ENCODE results near the gene CLCN6. TPM values are rescaled to one million over a fixed set of nuclear protein-coding genes. Genes with fewer than 3 reads are reported as not detected.

CLCN6 gene
- total RNA-seq, 1 experiment from 2014 or later = 6.1 TPM

DNA sequence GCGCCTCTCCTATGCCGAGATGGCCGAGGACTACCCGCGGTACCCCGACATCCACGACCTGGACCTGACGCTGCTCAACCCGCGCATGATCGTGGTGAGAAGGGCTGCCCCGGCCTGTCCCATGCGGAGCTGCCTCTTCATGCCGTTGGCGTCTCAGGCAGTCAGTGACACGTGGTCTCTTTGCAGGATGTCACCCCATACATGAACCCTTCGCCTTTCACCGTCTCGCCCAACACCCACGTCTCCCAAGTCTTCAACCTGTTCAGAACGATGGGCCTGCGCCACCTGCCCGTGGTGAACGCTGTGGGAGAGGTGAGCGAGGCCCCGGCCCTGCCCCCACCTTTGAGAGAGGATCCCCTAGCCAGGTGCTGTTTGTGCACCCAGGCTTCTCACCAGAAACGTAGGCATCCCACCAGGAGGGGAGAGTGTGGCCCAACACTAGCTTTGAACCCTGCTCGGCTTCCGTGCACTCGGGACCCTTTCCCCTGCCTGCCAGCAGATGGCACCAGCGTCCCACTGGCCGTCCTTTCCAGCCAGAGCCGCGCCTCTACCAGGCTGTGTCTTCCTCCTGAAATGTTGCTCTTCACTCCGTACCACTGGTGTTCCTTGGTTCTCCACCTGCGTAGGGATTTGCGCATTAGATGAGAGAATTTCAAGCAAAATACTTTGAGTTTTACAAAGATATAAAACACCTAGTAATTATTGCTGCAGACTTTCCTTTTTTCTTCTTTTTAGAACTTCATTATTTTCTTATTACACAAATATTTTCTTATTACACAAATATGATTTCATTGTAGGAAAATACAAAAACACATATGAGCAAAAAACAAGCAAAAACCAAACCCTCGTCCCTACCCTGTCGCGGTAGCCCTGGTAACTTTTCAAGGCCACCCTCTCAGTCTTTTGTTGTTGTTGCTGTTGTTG, 32.6 kb downstream of the CLCN6 start:
- Histone ChIP-seq H3K27ac (ENCODE audit: low read length) (no peak overlapping the region), H3K4me3 (ENCODE audit: low read length) (no peak overlapping the region), H3K9me2 (replicated peaks; ENCODE audit: low read length) (no peaks in the 10 kb centered on the region), H3K9me3 (ENCODE audit: low read length) (no peaks in the 10 kb centered on the region), H3K79me2 (ENCODE audit: low read length) (no peaks in the 10 kb centered on the region), H3F3A (ENCODE audit: low read length, unreplicated experiment) (no peaks in the 10 kb centered on the region), H3K4me1 (ENCODE audit: insufficient read depth, low read length) (no peaks in the 10 kb centered on the region), H3K27me3 (ENCODE audit: low read length) (no peaks in the 10 kb centered on the region), H3K9ac (ENCODE audit: low read length) (no peak overlapping the region), H3K4me2 (ENCODE audit: low read length) (no peak overlapping the region), H2AFZ (ENCODE audit: low read length) (no peak overlapping the region), H3K36me3 (ENCODE audit: low read depth, low read length) (peaks cover 10% of the 10 kb centered on the region), H4K20me1 (ENCODE audit: low read length) (no peaks in the 10 kb centered on the region)
- TF ChIP-seq EZH2 (IDR thresholded peaks at IDR 0.05; ENCODE audit: low read length, unreplicated experiment) = no peak
- TF ChIP-seq, protein P1, sequence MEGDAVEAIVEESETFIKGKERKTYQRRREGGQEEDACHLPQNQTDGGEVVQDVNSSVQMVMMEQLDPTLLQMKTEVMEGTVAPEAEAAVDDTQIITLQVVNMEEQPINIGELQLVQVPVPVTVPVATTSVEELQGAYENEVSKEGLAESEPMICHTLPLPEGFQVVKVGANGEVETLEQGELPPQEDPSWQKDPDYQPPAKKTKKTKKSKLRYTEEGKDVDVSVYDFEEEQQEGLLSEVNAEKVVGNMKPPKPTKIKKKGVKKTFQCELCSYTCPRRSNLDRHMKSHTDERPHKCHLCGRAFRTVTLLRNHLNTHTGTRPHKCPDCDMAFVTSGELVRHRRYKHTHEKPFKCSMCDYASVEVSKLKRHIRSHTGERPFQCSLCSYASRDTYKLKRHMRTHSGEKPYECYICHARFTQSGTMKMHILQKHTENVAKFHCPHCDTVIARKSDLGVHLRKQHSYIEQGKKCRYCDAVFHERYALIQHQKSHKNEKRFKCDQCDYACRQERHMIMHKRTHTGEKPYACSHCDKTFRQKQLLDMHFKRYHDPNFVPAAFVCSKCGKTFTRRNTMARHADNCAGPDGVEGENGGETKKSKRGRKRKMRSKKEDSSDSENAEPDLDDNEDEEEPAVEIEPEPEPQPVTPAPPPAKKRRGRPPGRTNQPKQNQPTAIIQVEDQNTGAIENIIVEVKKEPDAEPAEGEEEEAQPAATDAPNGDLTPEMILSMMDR (conservative IDR thresholded peaks at IDR 0.05; ENCODE audit: low read depth, low read length) = peak; percentile 95
- CTCF ChIA-PET = interaction anchor here (0.5 to 1.1 kb wide), 7 partner anchors 14 to 188 kb away, joined by 3 to 7 read pairs (median 5); no protein-coding TSS in a partner anchor
- ATAC-seq (peak; percentile 95), DNase-seq (peak; percentile 64)
- POLR2A ChIA-PET (ENCODE audit: unreplicated experiment) = no interaction called here
- BruUV-seq (replicated peaks) = no TSS peak
- intact Hi-C loops (cut with micrococcal nuclease) = loop anchor here (1.0 kb wide), 1 partner anchor 56 kb away; no protein-coding TSS in a partner anchor

DNA sequence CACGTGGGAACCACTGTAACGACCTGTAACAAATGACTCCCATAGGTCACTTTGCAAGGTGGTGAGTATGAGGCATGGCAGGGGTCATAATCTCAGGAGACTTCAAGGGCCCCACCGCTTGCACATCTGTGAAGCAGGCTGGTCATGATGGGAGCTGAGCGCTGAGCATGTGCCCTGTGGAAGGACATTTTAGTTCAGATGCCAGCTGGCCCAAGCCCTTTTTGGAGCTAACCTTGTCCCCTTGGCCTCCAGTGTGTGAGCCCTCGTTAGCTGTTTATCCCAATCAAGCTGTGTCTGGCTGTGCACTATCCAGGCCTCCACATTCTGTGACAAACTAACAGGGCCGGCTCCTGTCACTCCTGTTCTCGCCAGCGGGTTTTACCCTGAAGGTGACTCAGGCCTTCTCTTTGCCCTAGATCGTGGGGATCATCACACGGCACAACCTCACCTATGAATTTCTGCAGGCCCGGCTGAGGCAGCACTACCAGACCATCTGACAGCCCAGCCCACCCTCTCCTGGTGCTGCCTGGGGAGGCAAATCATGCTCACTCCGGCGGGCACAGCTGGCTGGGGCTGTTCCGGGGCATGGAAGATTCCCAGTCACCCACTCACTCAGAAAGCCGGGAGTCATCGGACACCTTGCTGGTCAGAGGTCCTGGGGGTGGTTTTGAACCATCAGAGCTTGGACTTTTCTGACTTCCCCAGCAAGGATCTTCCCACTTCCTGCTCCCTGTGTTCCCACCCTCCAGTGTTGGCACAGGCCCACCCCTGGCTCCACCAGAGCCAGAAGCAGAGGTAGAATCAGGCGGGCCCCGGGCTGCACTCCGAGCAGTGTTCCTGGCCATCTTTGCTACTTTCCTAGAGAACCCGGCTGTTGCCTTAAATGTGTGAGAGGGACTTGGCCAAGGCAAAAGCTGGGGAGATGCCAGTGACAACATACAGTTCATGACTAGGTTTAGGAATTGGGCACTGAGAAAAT, 34.0 kb downstream of the CLCN6 start:
- Histone ChIP-seq H3K27ac (ENCODE audit: low read length) (no peak overlapping the region), H3K27me3 (ENCODE audit: low read length) (no peaks in the 10 kb centered on the region), H4K20me1 (ENCODE audit: low read length) (no peaks in the 10 kb centered on the region), H3K36me3 (ENCODE audit: low read depth, low read length) (peaks cover 7% of the 10 kb centered on the region), H3K9ac (ENCODE audit: low read length) (no peak overlapping the region), H3F3A (ENCODE audit: low read length, unreplicated experiment) (no peaks in the 10 kb centered on the region), H3K4me1 (ENCODE audit: insufficient read depth, low read length) (no peaks in the 10 kb centered on the region), H2AFZ (ENCODE audit: low read length) (no peak overlapping the region), H3K79me2 (ENCODE audit: low read length) (no peaks in the 10 kb centered on the region), H3K9me3 (ENCODE audit: low read length) (no peaks in the 10 kb centered on the region), H3K4me2 (ENCODE audit: low read length) (no peak overlapping the region), H3K9me2 (replicated peaks; ENCODE audit: low read length) (no peaks in the 10 kb centered on the region), H3K4me3 (ENCODE audit: low read length) (no peak overlapping the region)
- ChIA-PET POLR2A (ENCODE audit: unreplicated experiment) (no interaction called here), CTCF (interaction anchor here (0.6 kb wide), 1 partner anchor 51 kb away, joined by 3 read pairs; no protein-coding TSS in a partner anchor)
- DNase-seq (no peak), ATAC-seq (no peak)
- no TSS peak for BruUV-seq (replicated peaks)
- TF ChIP-seq, protein P1 (conservative IDR thresholded peaks at IDR 0.05; ENCODE audit: low read depth, low read length) = no peak
- TF ChIP-seq EZH2phosphoT487 (IDR thresholded peaks at IDR 0.05; ENCODE audit: borderline replicate concordance, low read length) (no peak), EZH2 (IDR thresholded peaks at IDR 0.05; ENCODE audit: low read length, unreplicated experiment) (no peak)
- intact Hi-C loops (cut with micrococcal nuclease) = no loop called here

Measured in PC-3 (cell line).